GM23338 (cell line): ENCODE measurements around the gene ACTR8. TPM values are rescaled to one million over a fixed set of nuclear protein-coding genes. Genes with fewer than 3 reads are reported as not detected.

Experiments used
- ATAC-seq: fragments of 200-7000 bp; cut with Tn5 transposase; 3 replicates; pipeline ENCODE4 v1.9.1; 2020
- DNase-seq: peaks from one replicate; pipeline ENCODE4 v3.0.0-alpha.2; 2015; ENCODE audit warnings: low spot score
- H2AFZ ChIP-seq: fragments of 200-600 bp; sonication (generic); 2 replicates; pipeline ENCODE4 v1.8.0; 2016; ENCODE audit warnings: antibody characterized with exemption, mild to moderate bottlenecking, moderate library complexity
- H3F3A ChIP-seq: fragments of 200-600 bp; sonication (generic); replicated peaks from 2 replicates; pipeline ENCODE4 v1.8.0; 2017; ENCODE audit warnings: antibody characterized with exemption, mixed run types, low read depth
- H3K27ac ChIP-seq: fragments of 200-600 bp; sonication (generic); 2 replicates; pipeline ENCODE4 v1.6.1; 2016; ENCODE audit warnings: low read depth
- H3K27me3 ChIP-seq: fragments of 200-600 bp; sonication (generic); 2 replicates; pipeline ENCODE4 v1.8.0; 2016; ENCODE audit warnings: mild to moderate bottlenecking, mixed run types, moderate library complexity; ENCODE audit not compliant: insufficient read depth
- H3K36me3 ChIP-seq: fragments of 200-600 bp; sonication (generic); 2 replicates; pipeline ENCODE4 v1.8.0; 2016; ENCODE audit warnings: mild to moderate bottlenecking; ENCODE audit not compliant: insufficient read depth
- H3K4me1 ChIP-seq: fragments of 200-600 bp; sonication (generic); 2 replicates; pipeline ENCODE4 v1.8.0; 2016; ENCODE audit warnings: mild to moderate bottlenecking, moderate library complexity; ENCODE audit not compliant: insufficient read depth
- H3K4me2 ChIP-seq: fragments of 200-600 bp; sonication (generic); 2 replicates; pipeline ENCODE4 v1.7.1; 2017; ENCODE audit warnings: mixed run types
- H3K4me3 ChIP-seq: fragments of 200-600 bp; sonication (generic); 2 replicates; pipeline ENCODE4 v1.6.1; 2016; ENCODE audit warnings: mixed run types
- H3K79me2 ChIP-seq: fragments of 200-600 bp; sonication (generic); replicated peaks from 2 replicates; pipeline ENCODE4 v1.8.0; 2017; ENCODE audit warnings: mild to moderate bottlenecking; ENCODE audit not compliant: insufficient read depth
- H3K9me2 ChIP-seq: fragments of 200-600 bp; sonication (generic); 2 replicates; pipeline ENCODE4 v1.8.0; 2017; ENCODE audit not compliant: insufficient read depth
- H4K20me1 ChIP-seq: fragments of 200-600 bp; sonication (generic); replicated peaks from 2 replicates; pipeline ENCODE4 v1.8.0; 2017; ENCODE audit warnings: mild to moderate bottlenecking; ENCODE audit not compliant: insufficient read depth
- H3K27ac Mint-ChIP-seq: 2 replicates; pipeline ENCODE4 v1.8.0; 2020; ENCODE audit warnings: inconsistent platforms, mild to moderate bottlenecking, moderate library complexity, mixed read lengths
- H3K27me3 Mint-ChIP-seq: 3 replicates; pipeline ENCODE4 v1.8.0; 2022; ENCODE audit warnings: low read depth, mild to moderate bottlenecking, moderate library complexity, mixed read lengths, inconsistent platforms; ENCODE audit not compliant: insufficient read depth, poor library complexity
- H3K36me3 Mint-ChIP-seq: 3 replicates; pipeline ENCODE4 v1.8.0; 2021; ENCODE audit warnings: low read depth, mild to moderate bottlenecking, inconsistent platforms, moderate library complexity, mixed read lengths
- H3K4me1 Mint-ChIP-seq: 3 replicates; pipeline ENCODE4 v1.8.0; 2020; ENCODE audit warnings: mild to moderate bottlenecking, inconsistent platforms, mixed read lengths
- H3K4me3 Mint-ChIP-seq: 3 replicates; pipeline ENCODE4 v1.8.0; 2021; ENCODE audit warnings: moderate library complexity, mild to moderate bottlenecking, inconsistent platforms, mixed read lengths
- H3K9me3 Mint-ChIP-seq: 3 replicates; pipeline ENCODE4 v1.8.0; 2020; ENCODE audit warnings: moderate library complexity, mild to moderate bottlenecking, inconsistent platforms, mixed read lengths
- CREB1 ChIP-seq: fragments of 250-450 bp; sonication (Bioruptor Pico); IDR thresholded peaks from 2 replicates; pipeline ENCODE4 v1.5.0; 2020; ENCODE audit warnings: low read depth, mild to moderate bottlenecking, moderate library complexity
- polyA plus RNA-seq: library from polyadenylated mRNA; unstranded; fragments of >200 nt; fragmentation: Nextera tagmentation; extraction: Ambion mirVana; gene quantifications from 2 replicates; pipeline ENCODE4 v1.2.1, GENCODE V29; 2016
- total RNA-seq: library from RNA; depleted of rRNA; stranded (reverse); fragments of >200 nt; shearing (Covaris generic); gene quantifications from 2 replicates; pipeline ENCODE4 v1.2.3, GENCODE V29; 2014; rRNA removed
- TF ChIP-seq, protein P1 (sequence below), 2 experiments: fragments of 200-600 bp in 1 of 2; sonication (generic) in 1 of 2; conservative IDR thresholded peaks; 2 replicates each; pipeline versions ENCODE4 v1.5.1 to v1.6.1; 2016 to 2017; ENCODE audit warnings: antibody characterized with exemption in 2 of 2, low read depth in 2 of 2, mild to moderate bottlenecking in 2 of 2, moderate library complexity in 1 of 2
- TF ChIP-seq, protein P2 (sequence below): IDR thresholded peaks from 2 replicates; pipeline ENCODE4 v1.6.1; 2016; ENCODE audit warnings: antibody characterized with exemption

The ACTR8 gene
- total and polyA plus RNA-seq, 2 experiments from 2014 or later = 19.8 to 23.0 TPM

DNA sequence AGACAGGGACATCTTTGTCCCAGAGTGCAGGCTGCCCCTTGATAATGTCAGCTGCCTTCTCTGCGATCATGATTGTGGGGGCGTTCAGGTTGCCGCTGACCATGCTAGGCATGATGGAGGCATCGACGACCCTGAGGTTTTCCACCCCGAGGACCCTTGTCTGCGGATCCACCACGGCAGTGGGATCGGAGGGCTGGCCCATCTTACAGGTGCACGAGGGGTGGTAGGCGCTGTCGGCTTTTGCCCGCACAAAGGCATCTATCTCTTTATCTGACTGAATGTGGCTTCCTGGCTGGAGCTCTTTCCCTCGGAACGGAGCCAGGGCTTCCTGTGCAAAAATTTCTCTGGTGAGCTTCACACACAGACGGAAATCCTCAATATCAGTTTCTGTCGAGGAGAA, 64.1 kb downstream of the ACTR8 start (continued):
- TF ChIP-seq, protein P1, sequence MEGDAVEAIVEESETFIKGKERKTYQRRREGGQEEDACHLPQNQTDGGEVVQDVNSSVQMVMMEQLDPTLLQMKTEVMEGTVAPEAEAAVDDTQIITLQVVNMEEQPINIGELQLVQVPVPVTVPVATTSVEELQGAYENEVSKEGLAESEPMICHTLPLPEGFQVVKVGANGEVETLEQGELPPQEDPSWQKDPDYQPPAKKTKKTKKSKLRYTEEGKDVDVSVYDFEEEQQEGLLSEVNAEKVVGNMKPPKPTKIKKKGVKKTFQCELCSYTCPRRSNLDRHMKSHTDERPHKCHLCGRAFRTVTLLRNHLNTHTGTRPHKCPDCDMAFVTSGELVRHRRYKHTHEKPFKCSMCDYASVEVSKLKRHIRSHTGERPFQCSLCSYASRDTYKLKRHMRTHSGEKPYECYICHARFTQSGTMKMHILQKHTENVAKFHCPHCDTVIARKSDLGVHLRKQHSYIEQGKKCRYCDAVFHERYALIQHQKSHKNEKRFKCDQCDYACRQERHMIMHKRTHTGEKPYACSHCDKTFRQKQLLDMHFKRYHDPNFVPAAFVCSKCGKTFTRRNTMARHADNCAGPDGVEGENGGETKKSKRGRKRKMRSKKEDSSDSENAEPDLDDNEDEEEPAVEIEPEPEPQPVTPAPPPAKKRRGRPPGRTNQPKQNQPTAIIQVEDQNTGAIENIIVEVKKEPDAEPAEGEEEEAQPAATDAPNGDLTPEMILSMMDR (conservative IDR thresholded peaks at IDR 0.05; ENCODE audit: low read depth in 2 of 2) = no peak

GRCh38 chr3:53817211-53817610, 64.7 kb downstream of the ACTR8 start:
- Mint-ChIP-seq H3K27ac (no peak overlapping the region), H3K36me3 (peaks cover 12% of the 10 kb centered on the region; the same call in 1 of the 3 replicates), H3K4me3 (no peak overlapping the region), H3K9me3 (no peaks in the 10 kb centered on the region), H3K27me3 (peaks cover 2% of the 10 kb centered on the region), H3K4me1 (no peaks in the 10 kb centered on the region)
- Histone ChIP-seq H3F3A (no peaks in the 10 kb centered on the region), H3K36me3 (no peaks in the 10 kb centered on the region; the same call in 1 of the 2 replicates), H3K27me3 (no peaks in the 10 kb centered on the region), H3K4me1 (no peaks in the 10 kb centered on the region), H3K4me2 (no peak overlapping the region), H3K9me2 (no peaks in the 10 kb centered on the region), H3K27ac (no peak overlapping the region), H2AFZ (no peak overlapping the region), H4K20me1 (no peaks in the 10 kb centered on the region), H3K79me2 (no peaks in the 10 kb centered on the region), H3K4me3 (no peak overlapping the region)
- DNase-seq (no peak), ATAC-seq (no peak)
- TF ChIP-seq, protein P2, sequence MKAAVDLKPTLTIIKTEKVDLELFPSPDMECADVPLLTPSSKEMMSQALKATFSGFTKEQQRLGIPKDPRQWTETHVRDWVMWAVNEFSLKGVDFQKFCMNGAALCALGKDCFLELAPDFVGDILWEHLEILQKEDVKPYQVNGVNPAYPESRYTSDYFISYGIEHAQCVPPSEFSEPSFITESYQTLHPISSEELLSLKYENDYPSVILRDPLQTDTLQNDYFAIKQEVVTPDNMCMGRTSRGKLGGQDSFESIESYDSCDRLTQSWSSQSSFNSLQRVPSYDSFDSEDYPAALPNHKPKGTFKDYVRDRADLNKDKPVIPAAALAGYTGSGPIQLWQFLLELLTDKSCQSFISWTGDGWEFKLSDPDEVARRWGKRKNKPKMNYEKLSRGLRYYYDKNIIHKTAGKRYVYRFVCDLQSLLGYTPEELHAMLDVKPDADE = no peak
- TF ChIP-seq CREB1 = no peak

Other genes starting within 250 kb of the ACTR8 start
- 6.6 and 31.4 TPM in 2 replicates for gene CHDH, start 35.7 kb downstream of the ACTR8 start, total RNA-seq
- gene CHDH, start 35.7 kb downstream of the ACTR8 start, polyA plus RNA-seq = 2.3 and 2.5 TPM in 2 replicates
- 5.7 and 8.3 TPM in 2 replicates for gene IL17RB, start 35.6 kb downstream of the ACTR8 start, total RNA-seq
- 6.4 and 6.9 TPM in 2 replicates for gene IL17RB, start 35.6 kb downstream of the ACTR8 start, polyA plus RNA-seq
- 21.4 and 26.4 TPM in 2 replicates for gene SELENOK, start 9.7 kb upstream of the ACTR8 start, total RNA-seq
- 168 and 182 TPM in 2 replicates for gene SELENOK, start 9.7 kb upstream of the ACTR8 start, polyA plus RNA-seq
- gene CACNA2D3, start 240.4 kb upstream of the ACTR8 start, total RNA-seq = 2.3 and 3.7 TPM in 2 replicates
- gene CACNA2D3, start 240.4 kb upstream of the ACTR8 start, polyA plus RNA-seq = 2.1 and 2.2 TPM in 2 replicates